ENCODE data around the gene ZNF607. TPM values are rescaled to one million over a fixed set of nuclear protein-coding genes. Genes with fewer than 3 reads are reported as not detected.

Gene ZNF607
- total and polyA plus RNA-seq, 2 experiments from 2014 or later = 3.2 to 11.4 TPM

DNA sequence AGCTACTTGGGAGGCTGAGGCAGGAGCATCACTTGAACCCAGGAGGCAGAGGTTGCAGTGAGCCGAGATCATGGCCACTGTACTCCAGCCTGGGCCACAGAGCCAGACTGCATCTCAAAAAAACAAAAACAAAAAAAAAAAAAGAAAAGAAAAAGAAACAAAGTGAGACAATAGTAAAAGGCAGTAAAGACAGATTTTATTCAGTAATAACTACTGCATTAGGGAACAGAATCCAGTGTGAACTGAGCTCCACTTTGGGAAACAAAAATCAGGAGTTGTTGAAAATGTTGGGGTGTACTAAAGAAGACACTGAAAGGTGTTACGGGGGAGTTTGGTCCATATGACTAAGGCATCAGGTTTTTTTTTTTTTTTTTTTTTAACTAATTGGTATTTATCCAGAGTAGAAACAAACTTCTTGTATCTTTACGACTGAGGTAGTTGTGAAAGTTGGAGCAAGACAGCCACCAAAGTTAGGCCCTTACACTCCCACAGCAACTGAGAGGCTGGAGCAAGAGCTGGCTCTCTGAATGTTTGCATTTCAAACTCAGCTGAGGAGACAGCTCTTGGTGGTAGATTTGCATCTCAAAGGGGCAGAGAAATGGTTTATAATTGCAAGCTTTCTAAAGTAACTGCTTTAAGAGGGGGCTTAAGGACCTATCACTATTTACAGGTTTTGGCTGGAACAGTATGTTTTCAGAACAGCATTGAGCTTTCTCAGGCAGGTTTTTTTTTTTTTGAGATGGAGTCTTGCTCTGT is 24.2 kb downstream of the ZNF607 start:
- Histone ChIP-seq H3K4me2 (no peak overlapping the region), H3K79me2 (replicated peaks; ENCODE audit: insufficient read depth) (no peaks in the 10 kb centered on the region), H3K36me3 (ENCODE audit: insufficient read depth) (no peaks in the 10 kb centered on the region; the same call in 1 of the 2 replicates), H2AFZ (no peak overlapping the region), H3K27ac (ENCODE audit: low read depth) (no peak overlapping the region), H3K27me3 (ENCODE audit: insufficient read depth) (peaks cover 45% of the 10 kb centered on the region), H3F3A (replicated peaks; ENCODE audit: low read depth) (no peaks in the 10 kb centered on the region), H4K20me1 (replicated peaks; ENCODE audit: insufficient read depth) (no peaks in the 10 kb centered on the region), H3K9me2 (ENCODE audit: insufficient read depth) (no peaks in the 10 kb centered on the region; the same call in 1 of the 2 replicates), H3K4me1 (ENCODE audit: insufficient read depth) (peaks cover 5% of the 10 kb centered on the region), H3K4me3 (no peak overlapping the region)
- Mint-ChIP-seq H3K36me3 (ENCODE audit: low read depth) (peaks cover 41% of the 10 kb centered on the region), H3K27me3 (ENCODE audit: insufficient read depth, low read depth, poor library complexity) (peaks cover 46% of the 10 kb centered on the region), H3K9me3 (peaks cover 22% of the 10 kb centered on the region), H3K4me3 (peak overlapping the region; percentile 18; the same call in 1 of the 3 replicates), H3K4me1 (peaks cover 22% of the 10 kb centered on the region), H3K27ac (no peak overlapping the region)
- ATAC-seq (peak; percentile 62), DNase-seq (ENCODE audit: low spot score) (peak; percentile 77)
- TF ChIP-seq NANOG (IDR thresholded peaks at IDR 0.05; ENCODE audit: borderline replicate concordance) (peak; percentile 78; the same call in 1 of the 2 replicates), ZNF114 (CRISPR knock-in tag; IDR thresholded peaks at IDR 0.05) (no peak), POLR2AphosphoS5 (IDR thresholded peaks at IDR 0.05; ENCODE audit: low read depth) (peak; percentile 36; the same call in 1 of the 2 replicates)

DNA sequence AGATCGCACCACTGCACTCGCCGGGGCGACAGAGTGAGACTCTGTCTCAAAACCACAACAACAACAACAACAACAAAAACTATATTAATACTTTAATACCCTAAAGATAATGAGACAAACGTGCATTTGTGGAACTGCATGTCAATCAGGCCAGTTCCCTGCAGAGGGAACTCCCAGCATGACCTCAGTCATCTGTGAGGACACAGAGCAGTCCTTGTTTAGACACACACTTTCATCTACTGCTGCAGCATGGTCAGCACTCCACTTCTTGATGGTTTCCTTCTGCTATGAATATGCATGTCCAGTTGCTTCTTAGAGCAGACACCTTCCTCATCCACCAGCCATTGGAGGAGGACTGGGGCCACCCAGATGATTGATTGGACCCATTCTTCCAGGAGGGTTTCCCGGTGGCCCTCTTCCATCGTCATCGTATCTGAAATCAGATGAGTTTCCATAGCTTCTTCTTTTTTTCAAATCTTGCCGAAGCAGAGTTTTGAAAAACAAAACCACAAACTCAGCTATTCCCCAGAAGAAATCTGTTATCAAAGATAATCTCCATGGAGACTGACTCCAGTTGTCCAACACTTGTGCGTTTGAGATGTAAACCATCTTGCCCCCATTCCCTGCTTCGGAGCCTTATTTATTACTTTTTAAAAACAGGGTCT is 26.5 kb downstream of the ZNF607 start:
- Histone ChIP-seq H3K4me2 (no peak overlapping the region; the same call in 1 of the 2 replicates), H3K27me3 (ENCODE audit: insufficient read depth) (peaks cover 45% of the 10 kb centered on the region), H3F3A (replicated peaks; ENCODE audit: low read depth) (no peaks in the 10 kb centered on the region), H3K36me3 (ENCODE audit: insufficient read depth) (no peaks in the 10 kb centered on the region), H3K27ac (ENCODE audit: low read depth) (no peak overlapping the region), H4K20me1 (replicated peaks; ENCODE audit: insufficient read depth) (no peaks in the 10 kb centered on the region), H3K9me2 (ENCODE audit: insufficient read depth) (no peaks in the 10 kb centered on the region; the same call in 1 of the 2 replicates), H2AFZ (no peak overlapping the region), H3K79me2 (replicated peaks; ENCODE audit: insufficient read depth) (no peaks in the 10 kb centered on the region), H3K4me1 (ENCODE audit: insufficient read depth) (peaks cover 5% of the 10 kb centered on the region), H3K4me3 (no peak overlapping the region)
- TF ChIP-seq, protein P1, sequence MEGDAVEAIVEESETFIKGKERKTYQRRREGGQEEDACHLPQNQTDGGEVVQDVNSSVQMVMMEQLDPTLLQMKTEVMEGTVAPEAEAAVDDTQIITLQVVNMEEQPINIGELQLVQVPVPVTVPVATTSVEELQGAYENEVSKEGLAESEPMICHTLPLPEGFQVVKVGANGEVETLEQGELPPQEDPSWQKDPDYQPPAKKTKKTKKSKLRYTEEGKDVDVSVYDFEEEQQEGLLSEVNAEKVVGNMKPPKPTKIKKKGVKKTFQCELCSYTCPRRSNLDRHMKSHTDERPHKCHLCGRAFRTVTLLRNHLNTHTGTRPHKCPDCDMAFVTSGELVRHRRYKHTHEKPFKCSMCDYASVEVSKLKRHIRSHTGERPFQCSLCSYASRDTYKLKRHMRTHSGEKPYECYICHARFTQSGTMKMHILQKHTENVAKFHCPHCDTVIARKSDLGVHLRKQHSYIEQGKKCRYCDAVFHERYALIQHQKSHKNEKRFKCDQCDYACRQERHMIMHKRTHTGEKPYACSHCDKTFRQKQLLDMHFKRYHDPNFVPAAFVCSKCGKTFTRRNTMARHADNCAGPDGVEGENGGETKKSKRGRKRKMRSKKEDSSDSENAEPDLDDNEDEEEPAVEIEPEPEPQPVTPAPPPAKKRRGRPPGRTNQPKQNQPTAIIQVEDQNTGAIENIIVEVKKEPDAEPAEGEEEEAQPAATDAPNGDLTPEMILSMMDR (conservative IDR thresholded peaks at IDR 0.05; ENCODE audit: low read depth in 2 of 2) = no peak
- TF ChIP-seq CREB1 (CRISPR knock-in tag; IDR thresholded peaks at IDR 0.05; ENCODE audit: low read depth) = no peak
- no peak for TF ChIP-seq ZNF114 (CRISPR knock-in tag; IDR thresholded peaks at IDR 0.05)
- TF ChIP-seq, protein P2, sequence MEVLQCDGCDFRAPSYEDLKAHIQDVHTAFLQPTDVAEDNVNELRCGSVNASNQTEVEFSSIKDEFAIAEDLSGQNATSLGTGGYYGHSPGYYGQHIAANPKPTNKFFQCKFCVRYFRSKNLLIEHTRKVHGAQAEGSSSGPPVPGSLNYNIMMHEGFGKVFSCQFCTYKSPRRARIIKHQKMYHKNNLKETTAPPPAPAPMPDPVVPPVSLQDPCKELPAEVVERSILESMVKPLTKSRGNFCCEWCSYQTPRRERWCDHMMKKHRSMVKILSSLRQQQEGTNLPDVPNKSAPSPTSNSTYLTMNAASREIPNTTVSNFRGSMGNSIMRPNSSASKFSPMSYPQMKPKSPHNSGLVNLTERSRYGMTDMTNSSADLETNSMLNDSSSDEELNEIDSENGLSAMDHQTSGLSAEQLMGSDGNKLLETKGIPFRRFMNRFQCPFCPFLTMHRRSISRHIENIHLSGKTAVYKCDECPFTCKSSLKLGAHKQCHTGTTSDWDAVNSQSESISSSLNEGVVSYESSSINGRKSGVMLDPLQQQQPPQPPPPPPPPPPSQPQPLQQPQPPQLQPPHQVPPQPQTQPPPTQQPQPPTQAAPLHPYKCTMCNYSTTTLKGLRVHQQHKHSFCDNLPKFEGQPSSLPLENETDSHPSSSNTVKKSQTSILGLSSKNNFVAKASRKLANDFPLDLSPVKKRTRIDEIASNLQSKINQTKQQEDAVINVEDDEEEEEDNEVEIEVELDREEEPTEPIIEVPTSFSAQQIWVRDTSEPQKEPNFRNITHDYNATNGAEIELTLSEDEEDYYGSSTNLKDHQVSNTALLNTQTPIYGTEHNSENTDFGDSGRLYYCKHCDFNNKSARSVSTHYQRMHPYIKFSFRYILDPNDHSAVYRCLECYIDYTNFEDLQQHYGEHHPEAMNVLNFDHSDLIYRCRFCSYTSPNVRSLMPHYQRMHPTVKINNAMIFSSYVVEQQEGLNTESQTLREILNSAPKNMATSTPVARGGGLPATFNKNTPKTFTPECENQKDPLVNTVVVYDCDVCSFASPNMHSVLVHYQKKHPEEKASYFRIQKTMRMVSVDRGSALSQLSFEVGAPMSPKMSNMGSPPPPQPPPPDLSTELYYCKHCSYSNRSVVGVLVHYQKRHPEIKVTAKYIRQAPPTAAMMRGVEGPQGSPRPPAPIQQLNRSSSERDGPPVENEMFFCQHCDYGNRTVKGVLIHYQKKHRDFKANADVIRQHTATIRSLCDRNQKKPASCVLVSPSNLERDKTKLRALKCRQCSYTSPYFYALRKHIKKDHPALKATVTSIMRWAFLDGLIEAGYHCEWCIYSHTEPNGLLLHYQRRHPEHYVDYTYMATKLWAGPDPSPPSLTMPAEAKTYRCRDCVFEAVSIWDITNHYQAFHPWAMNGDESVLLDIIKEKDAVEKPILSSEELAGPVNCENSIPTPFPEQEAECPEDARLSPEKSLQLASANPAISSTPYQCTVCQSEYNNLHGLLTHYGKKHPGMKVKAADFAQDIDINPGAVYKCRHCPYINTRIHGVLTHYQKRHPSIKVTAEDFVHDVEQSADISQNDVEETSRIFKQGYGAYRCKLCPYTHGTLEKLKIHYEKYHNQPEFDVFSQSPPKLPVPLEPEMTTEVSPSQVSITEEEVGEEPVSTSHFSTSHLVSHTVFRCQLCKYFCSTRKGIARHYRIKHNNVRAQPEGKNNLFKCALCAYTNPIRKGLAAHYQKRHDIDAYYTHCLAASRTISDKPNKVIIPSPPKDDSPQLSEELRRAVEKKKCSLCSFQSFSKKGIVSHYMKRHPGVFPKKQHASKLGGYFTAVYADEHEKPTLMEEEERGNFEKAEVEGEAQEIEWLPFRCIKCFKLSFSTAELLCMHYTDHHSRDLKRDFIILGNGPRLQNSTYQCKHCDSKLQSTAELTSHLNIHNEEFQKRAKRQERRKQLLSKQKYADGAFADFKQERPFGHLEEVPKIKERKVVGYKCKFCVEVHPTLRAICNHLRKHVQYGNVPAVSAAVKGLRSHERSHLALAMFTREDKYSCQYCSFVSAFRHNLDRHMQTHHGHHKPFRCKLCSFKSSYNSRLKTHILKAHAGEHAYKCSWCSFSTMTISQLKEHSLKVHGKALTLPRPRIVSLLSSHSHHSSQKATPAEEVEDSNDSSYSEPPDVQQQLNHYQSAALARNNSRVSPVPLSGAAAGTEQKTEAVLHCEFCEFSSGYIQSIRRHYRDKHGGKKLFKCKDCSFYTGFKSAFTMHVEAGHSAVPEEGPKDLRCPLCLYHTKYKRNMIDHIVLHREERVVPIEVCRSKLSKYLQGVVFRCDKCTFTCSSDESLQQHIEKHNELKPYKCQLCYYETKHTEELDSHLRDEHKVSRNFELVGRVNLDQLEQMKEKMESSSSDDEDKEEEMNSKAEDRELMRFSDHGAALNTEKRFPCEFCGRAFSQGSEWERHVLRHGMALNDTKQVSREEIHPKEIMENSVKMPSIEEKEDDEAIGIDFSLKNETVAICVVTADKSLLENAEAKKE (CRISPR knock-in tag; IDR thresholded peaks at IDR 0.05) = no peak
- no peak for TF ChIP-seq JUNB (IDR thresholded peaks at IDR 0.05; ENCODE audit: unreplicated experiment)
- TF ChIP-seq EZH2 (IDR thresholded peaks at IDR 0.05; ENCODE audit: low read depth, unreplicated experiment) = no peak
- no peak for TF ChIP-seq EZH2phosphoT487 (IDR thresholded peaks at IDR 0.05; ENCODE audit: unreplicated experiment)
- TF ChIP-seq ZNF331 (CRISPR knock-in tag; IDR thresholded peaks at IDR 0.05; ENCODE audit: low read depth) = no peak
- no peak for DNase-seq (ENCODE audit: low spot score)
- peaks cover 46% of the 10 kb centered on the region for H3K27me3 Mint-ChIP-seq (ENCODE audit: insufficient read depth, low read depth, poor library complexity)
- H3K27ac Mint-ChIP-seq = no peak overlapping the region
- no peak for ATAC-seq
- no peak overlapping the region for H3K4me3 Mint-ChIP-seq
- H3K4me1 Mint-ChIP-seq = peaks cover 11% of the 10 kb centered on the region
- peaks cover 12% of the 10 kb centered on the region for H3K9me3 Mint-ChIP-seq
- peaks cover 19% of the 10 kb centered on the region for H3K36me3 Mint-ChIP-seq (ENCODE audit: low read depth)

Measured in GM23338 (cell line).